GM13976 (cell line): Measurements from ENCODE around the gene TBC1D19.
A peak's percentile ranks its signal among the peaks of the same experiment; 100 is the strongest.

Experiments
- DNase-seq: peaks from one replicate; pipeline ENCODE4 v3.0.0; 2012; ENCODE audit warnings: low spot score
- in situ Hi-C: fragments of 300-500 bp; cut with MboI; formaldehyde crosslinking; loops from one replicate; pipeline ENCODE4 v1.12.0; 2022; ENCODE audit warnings: low sequenced_read_pairs, mixed read lengths, inconsistent platforms; ENCODE audit not compliant: unreplicated experiment
- TF ChIP-seq, protein P1 (sequence below): IDR thresholded peaks from 2 replicates; pipeline ENCODE4 v1.5.1; 2012; ENCODE audit warnings: borderline replicate concordance, mild to moderate bottlenecking; ENCODE audit not compliant: insufficient read depth; ENCODE audit errors: extremely low read depth, missing control alignments, control extremely low read depth

The TBC1D19 gene

GRCh38 chr4:26724534-26724933 is 140.7 kb downstream of the TBC1D19 start:
- in situ Hi-C loops = loop anchor here (25.0 kb wide), 1 partner anchor 262 kb away; no protein-coding TSS in a partner anchor
- DNase-seq = no peak
- TF ChIP-seq, protein P1, sequence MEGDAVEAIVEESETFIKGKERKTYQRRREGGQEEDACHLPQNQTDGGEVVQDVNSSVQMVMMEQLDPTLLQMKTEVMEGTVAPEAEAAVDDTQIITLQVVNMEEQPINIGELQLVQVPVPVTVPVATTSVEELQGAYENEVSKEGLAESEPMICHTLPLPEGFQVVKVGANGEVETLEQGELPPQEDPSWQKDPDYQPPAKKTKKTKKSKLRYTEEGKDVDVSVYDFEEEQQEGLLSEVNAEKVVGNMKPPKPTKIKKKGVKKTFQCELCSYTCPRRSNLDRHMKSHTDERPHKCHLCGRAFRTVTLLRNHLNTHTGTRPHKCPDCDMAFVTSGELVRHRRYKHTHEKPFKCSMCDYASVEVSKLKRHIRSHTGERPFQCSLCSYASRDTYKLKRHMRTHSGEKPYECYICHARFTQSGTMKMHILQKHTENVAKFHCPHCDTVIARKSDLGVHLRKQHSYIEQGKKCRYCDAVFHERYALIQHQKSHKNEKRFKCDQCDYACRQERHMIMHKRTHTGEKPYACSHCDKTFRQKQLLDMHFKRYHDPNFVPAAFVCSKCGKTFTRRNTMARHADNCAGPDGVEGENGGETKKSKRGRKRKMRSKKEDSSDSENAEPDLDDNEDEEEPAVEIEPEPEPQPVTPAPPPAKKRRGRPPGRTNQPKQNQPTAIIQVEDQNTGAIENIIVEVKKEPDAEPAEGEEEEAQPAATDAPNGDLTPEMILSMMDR = no peak

DNA sequence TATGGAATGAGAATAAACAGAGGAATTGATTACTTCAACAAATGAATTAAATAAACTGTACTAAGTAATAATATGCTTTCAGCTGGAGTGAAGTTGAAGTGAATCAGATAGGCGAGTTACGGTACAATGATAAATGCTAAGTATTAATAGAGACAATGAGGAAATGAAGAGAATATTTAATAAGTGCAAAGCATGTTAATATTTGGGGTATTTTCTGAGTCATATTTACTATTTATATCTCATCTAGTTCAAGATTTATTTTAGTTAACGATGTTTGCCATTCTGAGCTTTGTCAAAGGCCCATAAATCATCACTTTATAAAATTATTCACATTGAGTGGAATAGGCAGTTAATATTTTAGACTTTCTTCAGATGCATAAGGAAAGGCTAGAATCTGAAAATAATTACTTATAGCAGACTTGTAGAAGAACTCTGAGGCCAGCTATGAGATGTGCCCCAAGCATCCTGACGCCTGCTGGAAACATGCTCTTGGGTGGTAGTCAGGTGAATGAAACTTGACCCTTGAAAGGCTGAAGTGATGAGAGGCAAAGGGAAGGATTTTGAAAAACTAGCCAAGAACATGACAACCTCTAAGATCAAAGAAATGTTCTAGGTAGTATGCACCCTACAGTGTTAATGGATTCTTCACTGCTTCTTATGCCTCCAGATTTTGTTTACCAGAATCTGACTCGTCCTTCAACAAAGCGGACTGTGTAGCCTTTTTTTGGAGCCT is 142.9 kb downstream of the TBC1D19 start:
- TF ChIP-seq, protein P1 = no peak
- no peak for DNase-seq
- in situ Hi-C loops = loop anchor here (25.0 kb wide), 1 partner anchor 285 kb away; no protein-coding TSS in a partner anchor

GRCh38 chr4:26727844-26728243 is 144.0 kb downstream of the TBC1D19 start:
- TF ChIP-seq, protein P1 = no peak
- DNase-seq = no peak
- in situ Hi-C loops = loop anchor here (25.0 kb wide), 1 partner anchor 284 kb away; no protein-coding TSS in a partner anchor

DNA sequence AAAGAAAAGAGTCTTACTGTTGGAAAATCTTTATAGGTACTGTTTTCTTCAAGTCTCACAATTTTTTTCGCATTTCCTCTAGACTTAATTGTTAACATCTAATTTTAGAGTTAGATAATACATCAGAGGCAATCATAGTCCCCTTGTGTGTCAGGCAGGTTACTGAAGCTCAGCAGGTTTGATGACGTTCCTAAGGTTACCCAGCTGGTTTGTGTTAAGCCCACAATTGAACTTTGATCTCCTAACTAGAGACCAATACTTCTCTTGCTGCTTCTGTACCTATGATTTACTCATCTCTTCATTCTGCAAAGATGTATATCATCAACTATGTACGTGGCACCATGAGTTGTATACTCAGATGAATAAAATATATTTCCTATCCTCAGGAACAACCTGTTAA is 145.1 kb downstream of the TBC1D19 start:
- in situ Hi-C loops = loop anchor here (25.0 kb wide), 1 partner anchor 283 kb away; no protein-coding TSS in a partner anchor
- DNase-seq = no peak
- TF ChIP-seq, protein P1 = no peak

DNA sequence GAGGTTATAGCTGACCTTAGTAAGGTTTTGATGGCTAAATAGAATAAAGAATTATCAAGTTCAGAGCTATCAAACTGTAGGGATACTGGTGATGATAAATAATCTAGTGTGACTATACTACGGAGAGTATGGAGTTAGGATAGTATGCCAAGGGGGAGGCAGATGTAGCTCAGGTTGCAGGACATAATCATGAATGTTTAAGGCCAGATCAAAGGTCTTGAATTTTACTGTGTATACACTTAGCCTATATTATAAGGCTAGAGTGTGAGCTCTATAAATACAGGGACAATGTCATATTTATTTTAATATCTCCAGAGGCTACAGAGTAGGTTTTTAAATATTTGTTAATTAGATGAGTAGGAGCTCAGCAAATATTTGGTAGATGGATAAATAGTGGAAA is 145.7 kb downstream of the TBC1D19 start:
- TF ChIP-seq, protein P1 = no peak
- no peak for DNase-seq
- in situ Hi-C loops = loop anchor here (25.0 kb wide), 1 partner anchor 283 kb away; no protein-coding TSS in a partner anchor

- DNase-seq = peak; percentile 40
- TF ChIP-seq, protein P1 = no peak
- in situ Hi-C loops = loop anchor here (25.0 kb wide), 1 partner anchor 281 kb away; no protein-coding TSS in a partner anchor
Observed at GRCh38 chr4:26731351-26732035, 147.6 kb downstream of the TBC1D19 start.
